Measurements from ENCODE around the gene MATCAP1. TPM values are rescaled to one million over a fixed set of nuclear protein-coding genes. Genes with fewer than 3 reads are reported as not detected.
A peak's percentile ranks its signal among the peaks of the same experiment; 100 is the strongest.

The MATCAP1 gene
- total RNA-seq, 2 experiments from 2014 or later: 9.7 to 10.6 TPM

DNA sequence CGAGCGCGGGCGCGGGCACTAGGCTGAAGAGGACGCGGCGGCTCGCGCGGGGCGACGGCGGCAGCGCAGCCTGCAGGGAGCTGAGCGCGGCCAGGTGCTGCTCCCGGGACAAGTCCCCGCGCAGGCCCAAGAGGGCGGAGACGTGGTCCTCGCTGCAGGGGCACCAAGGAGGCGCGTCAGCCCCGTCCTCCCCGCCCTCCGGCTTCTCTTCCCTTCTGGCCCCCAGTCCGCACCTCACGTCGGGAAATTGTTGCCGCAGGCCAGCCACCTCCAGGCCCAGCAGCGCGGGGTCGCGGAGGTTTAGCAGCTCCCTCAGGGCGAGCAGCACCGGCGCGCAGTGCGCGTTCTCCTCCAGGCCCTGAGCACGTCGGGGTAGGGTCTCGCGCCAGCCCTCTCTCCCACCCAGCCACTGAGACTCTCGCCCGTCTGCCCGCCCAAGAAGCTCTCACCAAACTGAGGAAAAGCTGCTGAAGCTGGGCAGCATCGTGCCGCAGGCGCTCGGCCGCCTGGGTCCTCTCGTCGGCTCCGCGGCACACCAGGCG is 761 bp upstream of the MATCAP1 start:
- Mint-ChIP-seq H3K36me3 (ENCODE audit: low read depth) (no peaks in the 10 kb centered on the region), H3K27me3 (no peaks in the 10 kb centered on the region), H3K4me1 (ENCODE audit: low read depth) (peaks cover 13% of the 10 kb centered on the region), H3K9me3 (no peaks in the 10 kb centered on the region), H3K4me3 (peak overlapping the region; percentile 94), H3K27ac (peak overlapping the region; percentile 90)
- TF ChIP-seq, protein P1, sequence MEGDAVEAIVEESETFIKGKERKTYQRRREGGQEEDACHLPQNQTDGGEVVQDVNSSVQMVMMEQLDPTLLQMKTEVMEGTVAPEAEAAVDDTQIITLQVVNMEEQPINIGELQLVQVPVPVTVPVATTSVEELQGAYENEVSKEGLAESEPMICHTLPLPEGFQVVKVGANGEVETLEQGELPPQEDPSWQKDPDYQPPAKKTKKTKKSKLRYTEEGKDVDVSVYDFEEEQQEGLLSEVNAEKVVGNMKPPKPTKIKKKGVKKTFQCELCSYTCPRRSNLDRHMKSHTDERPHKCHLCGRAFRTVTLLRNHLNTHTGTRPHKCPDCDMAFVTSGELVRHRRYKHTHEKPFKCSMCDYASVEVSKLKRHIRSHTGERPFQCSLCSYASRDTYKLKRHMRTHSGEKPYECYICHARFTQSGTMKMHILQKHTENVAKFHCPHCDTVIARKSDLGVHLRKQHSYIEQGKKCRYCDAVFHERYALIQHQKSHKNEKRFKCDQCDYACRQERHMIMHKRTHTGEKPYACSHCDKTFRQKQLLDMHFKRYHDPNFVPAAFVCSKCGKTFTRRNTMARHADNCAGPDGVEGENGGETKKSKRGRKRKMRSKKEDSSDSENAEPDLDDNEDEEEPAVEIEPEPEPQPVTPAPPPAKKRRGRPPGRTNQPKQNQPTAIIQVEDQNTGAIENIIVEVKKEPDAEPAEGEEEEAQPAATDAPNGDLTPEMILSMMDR (IDR thresholded peaks at IDR 0.05): no peak
- ATAC-seq (ENCODE audit: poor library complexity) (peak; percentile 2), DNase-seq (peak in 2 of 14 experiments; percentile 35 to 78)
- Histone ChIP-seq H3K4me1 (ENCODE audit: insufficient read depth, low read length) (peaks cover 26% of the 10 kb centered on the region), H3K27ac (ENCODE audit: low read depth in 1 of 2, low read length in 2 of 2) (no peak overlapping the region), H3K27me3 (ENCODE audit: control insufficient read depth in 1 of 2, insufficient read depth in 2 of 2, low read length in 2 of 2) (peaks cover 0 to 3% of the 10 kb centered on the region in 2 experiments), H3K9me3 (ENCODE audit: control insufficient read depth in 1 of 2, insufficient read depth in 1 of 2, low read length in 2 of 2) (no peaks in the 10 kb centered on the region), H3K4me3 (ENCODE audit: low read length) (peak overlapping the region; percentile 86), H3K36me3 (ENCODE audit: insufficient read depth, low read length) (no peaks in the 10 kb centered on the region)
- ChIA-PET POLR2A (interaction anchor here (0.6 to 5.2 kb wide), 10 partner anchors 8 to 313 kb away, joined by 3 to 51 read pairs (median 5); partner anchors contain the start of genes E2F4, FBXL8, TMEM208 and TRADD), CTCF (interaction anchor here (0.6 to 2.5 kb wide), 19 partner anchors 9 to 236 kb away, joined by 3 to 20 read pairs (median 5); partner anchors contain the start of genes B3GNT9, FBXL8, TMEM208 and TRADD)
- intact Hi-C loops (cut with DNase I, micrococcal nuclease): loop anchor here (2.0 to 10.0 kb wide), 3 partner anchors 77 to 238 kb away; partner anchors contain the start of gene PHAF1 (in 1 of the 2)

DNA sequence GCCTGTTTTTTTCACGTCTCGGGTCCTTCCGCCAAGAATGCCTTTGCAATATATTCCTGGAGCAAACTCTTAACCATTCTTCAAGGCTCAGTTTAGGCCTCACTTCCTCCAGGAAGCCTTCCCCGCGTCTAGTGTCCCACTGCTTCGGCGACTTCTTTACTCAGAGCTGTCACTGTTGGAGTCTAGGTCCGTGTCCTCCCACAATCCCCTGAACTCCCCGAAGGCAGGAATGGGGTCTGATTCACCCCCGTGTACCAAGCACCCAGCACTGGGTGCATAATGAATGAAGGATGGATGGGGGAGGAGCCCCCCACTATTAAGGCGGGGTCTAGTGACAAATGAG is 508 bp downstream of the MATCAP1 start:
- intact Hi-C loops (cut with DNase I, micrococcal nuclease): loop anchor here (2.0 to 10.0 kb wide), 4 partner anchors 20 to 168 kb away; partner anchors contain the start of gene PHAF1 (in 1 of the 2)
- Histone ChIP-seq H3K4me3 (ENCODE audit: low read length) (peak overlapping the region; percentile 86), H3K4me1 (ENCODE audit: insufficient read depth, low read length) (peaks cover 32% of the 10 kb centered on the region), H3K9me3 (ENCODE audit: control insufficient read depth in 1 of 2, insufficient read depth in 1 of 2, low read length in 2 of 2) (no peaks in the 10 kb centered on the region), H3K27ac (ENCODE audit: low read depth in 1 of 2, low read length in 2 of 2) (peak overlapping the region; percentile 87 to 89), H3K36me3 (ENCODE audit: insufficient read depth, low read length) (no peaks in the 10 kb centered on the region), H3K27me3 (ENCODE audit: control insufficient read depth in 1 of 2, insufficient read depth in 2 of 2, low read length in 2 of 2) (peaks cover 0 to 6% of the 10 kb centered on the region in 2 experiments)
- ChIA-PET CTCF (interaction anchor here (1.5 to 1.7 kb wide), 3 partner anchors 23 to 229 kb away, joined by 5 to 6 read pairs (median 5); partner anchors contain the start of genes FBXL8 and TRADD), POLR2A (interaction anchor here (0.8 to 5.2 kb wide), 5 partner anchors 9 to 165 kb away, joined by 3 to 51 read pairs (median 6); partner anchors contain the start of genes E2F4, FBXL8, TMEM208 and TRADD)
- peaks cover 18% of the 10 kb centered on the region for H3K4me1 Mint-ChIP-seq (ENCODE audit: low read depth)
- H3K27me3 Mint-ChIP-seq: peaks cover 7% of the 10 kb centered on the region
- H3K4me3 Mint-ChIP-seq: no peak overlapping the region
- no peaks in the 10 kb centered on the region for H3K9me3 Mint-ChIP-seq
- TF ChIP-seq, protein P1 (IDR thresholded peaks at IDR 0.05): no peak
- ATAC-seq (ENCODE audit: poor library complexity) (no peak), DNase-seq (no peak)
- H3K36me3 Mint-ChIP-seq (ENCODE audit: low read depth): no peaks in the 10 kb centered on the region
- no peak overlapping the region for H3K27ac Mint-ChIP-seq

DNA sequence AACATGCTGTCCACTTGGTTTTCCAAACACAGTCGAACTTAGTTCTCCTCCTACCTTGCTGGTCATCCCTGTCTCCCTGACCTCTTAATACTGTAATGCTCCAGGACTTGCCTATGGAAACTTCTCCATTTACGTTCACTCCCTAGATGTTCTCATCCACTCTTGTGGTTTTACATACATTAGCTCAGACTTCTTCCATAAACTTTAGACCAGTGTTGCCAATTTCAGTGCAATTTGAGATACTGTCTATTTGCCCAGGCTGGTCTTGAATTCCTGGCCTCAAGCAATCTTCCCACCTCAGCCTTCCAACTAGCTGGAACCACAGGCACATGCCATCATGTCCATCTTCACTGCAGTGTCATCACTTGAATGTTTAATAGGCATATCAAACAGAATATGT is 1.5 kb downstream of the MATCAP1 start:
- peaks cover 0 to 12% of the 10 kb centered on the region in 2 experiments for H3K27me3 ChIP-seq (ENCODE audit: control insufficient read depth in 1 of 2, insufficient read depth in 2 of 2, low read length in 2 of 2)
- intact Hi-C loops (cut with DNase I, micrococcal nuclease): loop anchor here (2.0 to 10.0 kb wide), 4 partner anchors 19 to 167 kb away; partner anchors contain the start of gene PHAF1 (in 1 of the 2)
- Mint-ChIP-seq H3K27me3 (peaks cover 12% of the 10 kb centered on the region), H3K4me3 (no peak overlapping the region), H3K36me3 (ENCODE audit: low read depth) (no peaks in the 10 kb centered on the region), H3K27ac (no peak overlapping the region), H3K9me3 (no peaks in the 10 kb centered on the region), H3K4me1 (ENCODE audit: low read depth) (peaks cover 25% of the 10 kb centered on the region)
- no peak overlapping the region for H3K27ac ChIP-seq (ENCODE audit: low read depth in 1 of 2, low read length in 2 of 2)
- ATAC-seq (ENCODE audit: poor library complexity): no peak
- ChIA-PET CTCF (interaction anchor here (1.5 to 1.7 kb wide), 2 partner anchors 27 to 228 kb away, joined by 5 to 6 read pairs; no protein-coding TSS in a partner anchor), POLR2A (interaction anchor here (2.5 to 5.2 kb wide), 2 partner anchors 10 to 21 kb away, joined by 6 to 51 read pairs; partner anchors contain the start of genes E2F4, FBXL8 and TRADD)
- H3K4me3 ChIP-seq (ENCODE audit: low read length): no peak overlapping the region
- TF ChIP-seq, protein P1 (IDR thresholded peaks at IDR 0.05): no peak
- peaks cover 41% of the 10 kb centered on the region for H3K4me1 ChIP-seq (ENCODE audit: insufficient read depth, low read length)
- no peak for DNase-seq
- H3K36me3 ChIP-seq (ENCODE audit: insufficient read depth, low read length): no peaks in the 10 kb centered on the region
- H3K9me3 ChIP-seq (ENCODE audit: control insufficient read depth in 1 of 2, insufficient read depth in 1 of 2, low read length in 2 of 2): no peaks in the 10 kb centered on the region

Data from CD4-positive, alpha-beta T cell (primary cell).